Lower leg skin (tissue), 4 donors: ENCODE results near the gene MAPK4. TPM values are rescaled to one million over a fixed set of nuclear protein-coding genes. Genes with fewer than 3 reads are reported as not detected.

Experiments
- DNase-seq, 2 donors: peaks; one replicate each; pipeline ENCODE4 v3.0.0-alpha.2; 2019; ENCODE audit warnings: low spot score in 2 of 2
- H3K4me3 ChIP-seq: fragments of 200-600 bp; sonication (generic); 2 replicates; pipeline ENCODE4 v1.5.1; 2017; ENCODE audit warnings: mild to moderate bottlenecking, low read depth; ENCODE audit not compliant: poor library complexity, severe bottlenecking
- POLR2A ChIP-seq, 2 donors: fragments of 450-650 bp; IDR thresholded peaks; one replicate each; pipeline ENCODE4 v1.6.1; 2016 to 2017; ENCODE audit warnings: antibody characterized with exemption in 2 of 2, mild to moderate bottlenecking in 1 of 2, moderate library complexity in 1 of 2
- WGBS, 2 donors: methylation state at CpG; one replicate each; pipeline ENCODE4 v1.1.5; 2018; 5-methylcytosine and 5-hydroxymethylcytosine counted together
- intact Hi-C: fragments of 100-400 bp; cut with DNase I; formaldehyde crosslinking; loops from one replicate; pipeline ENCODE4 v1.15.0; 2023; ENCODE audit warnings: low total_unique reads
- total RNA-seq, 4 donors: library from RNA; depleted of rRNA; stranded (reverse); fragments of >200 nt; gene quantifications; one replicate each; pipeline ENCODE4 v1.1.0, GENCODE V29; 2016
- TF ChIP-seq, protein P1 (sequence below), 3 donors: fragments of 450-650 bp; IDR thresholded peaks; one replicate each; pipeline ENCODE4 v1.5.1; 2016; ENCODE audit warnings: antibody characterized with exemption in 3 of 3, mild to moderate bottlenecking in 3 of 3, moderate library complexity in 2 of 3

Gene MAPK4
- total RNA-seq, 4 donors from 2014 or later = 0.46 to 5.3 (median 2.5) TPM

DNA sequence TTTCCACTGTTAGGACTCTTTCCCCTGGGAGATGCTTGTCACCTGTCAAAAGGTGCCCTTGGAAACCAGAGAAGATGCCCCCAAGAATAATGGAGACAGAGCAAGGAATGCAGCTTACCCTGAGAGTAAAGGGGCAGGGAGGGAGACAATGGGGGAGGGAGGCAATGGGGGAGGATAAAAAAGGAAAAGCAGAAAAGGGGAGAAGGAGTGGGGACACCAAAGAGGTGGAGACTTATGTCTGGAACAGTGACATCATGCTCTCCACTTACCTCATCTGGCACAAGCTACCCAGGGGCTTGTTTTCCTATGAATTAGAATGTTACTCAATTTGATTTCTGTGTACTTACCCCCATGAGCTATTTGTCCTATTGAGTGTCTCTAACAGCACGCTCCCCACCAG is 192.1 kb downstream of the MAPK4 start:
- no peak overlapping the region for H3K4me3 ChIP-seq
- TF ChIP-seq, protein P1, sequence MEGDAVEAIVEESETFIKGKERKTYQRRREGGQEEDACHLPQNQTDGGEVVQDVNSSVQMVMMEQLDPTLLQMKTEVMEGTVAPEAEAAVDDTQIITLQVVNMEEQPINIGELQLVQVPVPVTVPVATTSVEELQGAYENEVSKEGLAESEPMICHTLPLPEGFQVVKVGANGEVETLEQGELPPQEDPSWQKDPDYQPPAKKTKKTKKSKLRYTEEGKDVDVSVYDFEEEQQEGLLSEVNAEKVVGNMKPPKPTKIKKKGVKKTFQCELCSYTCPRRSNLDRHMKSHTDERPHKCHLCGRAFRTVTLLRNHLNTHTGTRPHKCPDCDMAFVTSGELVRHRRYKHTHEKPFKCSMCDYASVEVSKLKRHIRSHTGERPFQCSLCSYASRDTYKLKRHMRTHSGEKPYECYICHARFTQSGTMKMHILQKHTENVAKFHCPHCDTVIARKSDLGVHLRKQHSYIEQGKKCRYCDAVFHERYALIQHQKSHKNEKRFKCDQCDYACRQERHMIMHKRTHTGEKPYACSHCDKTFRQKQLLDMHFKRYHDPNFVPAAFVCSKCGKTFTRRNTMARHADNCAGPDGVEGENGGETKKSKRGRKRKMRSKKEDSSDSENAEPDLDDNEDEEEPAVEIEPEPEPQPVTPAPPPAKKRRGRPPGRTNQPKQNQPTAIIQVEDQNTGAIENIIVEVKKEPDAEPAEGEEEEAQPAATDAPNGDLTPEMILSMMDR (IDR thresholded peaks at IDR 0.05) = no peak
- TF ChIP-seq POLR2A (IDR thresholded peaks at IDR 0.05) = no peak
- intact Hi-C loops = no loop called here
- peak in 1 of 2 donors; percentile 0 for DNase-seq
- WGBS, 2 donors = 70 to 85% methylated on average over 1 of the region's 1 CpG

DNA sequence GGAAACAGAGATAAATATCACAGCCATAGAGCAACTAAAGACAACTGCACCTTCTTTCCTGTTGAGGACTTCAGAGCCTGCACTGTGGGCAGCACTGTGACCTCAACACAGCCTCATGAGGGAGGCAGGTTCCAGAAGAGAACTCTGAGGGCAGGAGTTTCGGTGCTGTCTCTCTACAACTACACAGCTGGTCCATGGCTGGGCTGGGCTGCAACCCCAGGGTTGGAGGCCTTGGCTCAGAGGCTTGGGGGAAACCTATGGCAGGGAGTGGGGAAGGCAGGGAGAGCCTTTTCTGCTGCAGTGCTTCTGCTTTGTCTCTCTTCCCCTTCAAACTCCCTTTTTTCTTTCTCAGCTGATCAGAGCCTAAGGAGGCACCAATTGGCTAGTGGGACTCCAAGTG is 193.4 kb downstream of the MAPK4 start:
- TF ChIP-seq, protein P1 (IDR thresholded peaks at IDR 0.05) = no peak
- TF ChIP-seq POLR2A (IDR thresholded peaks at IDR 0.05) = no peak
- peak in 1 of 2 donors; percentile 54 for DNase-seq
- WGBS, 2 donors = 27 to 47% methylated on average over 1 of the region's 1 CpG
- intact Hi-C loops = no loop called here
- H3K4me3 ChIP-seq = no peak overlapping the region

DNA sequence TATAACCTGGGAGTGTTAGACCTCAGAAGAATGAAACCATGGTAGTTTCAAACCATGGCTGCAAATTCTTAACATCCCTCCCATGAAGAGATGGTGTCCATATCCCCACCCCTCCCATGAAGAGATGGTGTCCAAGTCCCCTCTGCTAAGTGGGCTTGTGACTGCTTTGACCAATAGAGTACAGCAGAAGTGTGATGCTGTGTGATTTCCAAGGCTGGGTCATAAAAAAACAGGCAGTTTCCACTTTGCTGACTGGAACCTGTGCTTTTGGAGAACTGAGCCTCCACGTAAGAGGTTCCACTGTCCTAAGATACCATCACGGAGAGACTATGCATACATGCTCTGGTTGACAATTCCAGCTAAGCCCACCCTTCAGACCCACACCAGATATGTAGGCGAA is 194.4 kb downstream of the MAPK4 start:
- peak in 1 of 2 donors; percentile 2 for DNase-seq
- intact Hi-C loops = no loop called here
- WGBS, 2 donors = 94 to 96% methylated on average over 3 of the region's 3 CpGs
- H3K4me3 ChIP-seq = no peak overlapping the region
- TF ChIP-seq, protein P1 (IDR thresholded peaks at IDR 0.05) = no peak
- TF ChIP-seq POLR2A (IDR thresholded peaks at IDR 0.05) = no peak

DNA sequence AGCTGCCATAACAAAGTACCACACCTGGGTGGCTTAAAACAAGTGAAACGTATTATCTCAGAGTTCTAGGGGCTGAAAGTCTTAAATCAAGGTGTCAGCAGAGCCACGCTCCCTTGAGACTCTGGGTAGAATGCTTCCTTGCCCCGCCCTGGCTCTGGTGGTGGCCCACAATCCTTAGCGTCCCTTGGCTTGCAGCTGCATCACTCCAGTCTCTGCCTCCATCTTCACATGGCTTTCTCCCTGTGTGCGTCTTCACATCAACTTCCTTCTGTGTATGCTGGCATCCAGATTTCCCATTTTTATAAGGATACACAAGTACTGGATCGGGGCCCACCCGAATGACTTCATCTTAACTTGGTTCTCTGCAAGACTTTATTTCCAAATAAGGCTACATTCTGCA is 197.5 kb downstream of the MAPK4 start:
- WGBS, 2 donors = 62 to 68% methylated on average over 7 of the region's 7 CpGs
- no peak for DNase-seq
- no peak overlapping the region for H3K4me3 ChIP-seq
- intact Hi-C loops = no loop called here
- TF ChIP-seq, protein P1 (IDR thresholded peaks at IDR 0.05) = no peak
- no peak for TF ChIP-seq POLR2A (IDR thresholded peaks at IDR 0.05)

DNA sequence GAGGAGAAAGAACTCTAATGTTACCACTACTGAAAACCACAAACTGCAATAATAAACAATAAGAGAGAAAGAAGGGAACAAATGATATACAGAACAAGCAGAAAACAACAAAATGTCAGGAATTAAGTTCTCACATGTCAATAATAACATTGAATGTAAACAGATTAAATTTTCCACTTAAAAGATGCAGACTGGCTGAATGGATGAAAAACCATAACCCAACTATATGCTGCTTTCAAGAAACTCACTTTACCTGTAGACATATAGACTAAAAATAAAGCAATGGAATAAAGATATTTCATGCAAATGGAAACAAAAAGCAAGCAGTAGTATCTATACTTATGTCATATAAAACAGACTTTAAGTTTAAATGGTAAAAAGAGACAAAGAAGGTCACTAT is 209.6 kb downstream of the MAPK4 start:
- TF ChIP-seq, protein P1 (IDR thresholded peaks at IDR 0.05) = no peak
- TF ChIP-seq POLR2A (IDR thresholded peaks at IDR 0.05) = no peak
- H3K4me3 ChIP-seq = no peak overlapping the region
- no peak for DNase-seq
- intact Hi-C loops = no loop called here

DNA sequence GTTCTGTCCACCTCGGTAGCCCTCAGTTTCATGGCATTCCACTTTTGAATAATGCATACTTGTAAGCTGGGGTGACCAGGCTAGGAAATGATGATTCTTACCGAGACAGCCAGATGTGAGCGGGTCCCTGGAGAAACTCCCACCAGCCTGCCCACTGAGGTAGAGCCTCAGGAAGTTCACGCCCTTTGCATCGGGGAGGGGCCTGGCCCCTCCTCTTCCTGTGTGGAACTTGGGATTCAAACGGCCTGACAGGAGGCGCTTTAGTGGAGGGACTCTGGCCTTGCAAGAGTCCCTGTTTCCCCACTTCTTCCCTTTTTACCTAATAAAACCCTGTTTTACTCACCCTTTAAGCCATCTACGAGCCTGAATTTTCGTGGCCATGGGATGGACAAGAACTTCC is 215.3 kb downstream of the MAPK4 start:
- intact Hi-C loops = no loop called here
- H3K4me3 ChIP-seq = no peak overlapping the region
- DNase-seq = no peak
- TF ChIP-seq POLR2A (IDR thresholded peaks at IDR 0.05) = no peak
- TF ChIP-seq, protein P1 (IDR thresholded peaks at IDR 0.05) = no peak
- WGBS, 2 donors = 79 to 84% methylated on average over 9 of the region's 9 CpGs
